DND-41 (cell line): Measurements from ENCODE around the gene CDC45.

Experiments
- CTCF ChIP-seq: IDR thresholded peaks from 2 replicates; pipeline ENCODE4 v1.5.1; 2012; ENCODE audit warnings: borderline replicate concordance, low read length, moderate library complexity, mild to moderate bottlenecking; ENCODE audit not compliant: poor library complexity, severe bottlenecking; ENCODE audit errors: extremely low read depth
- EZH2 ChIP-seq: IDR thresholded peaks from 3 replicates; pipeline ENCODE4 v1.6.1; 2012; ENCODE audit warnings: borderline replicate concordance, low read depth, mild to moderate bottlenecking, moderate library complexity, low read length, inconsistent platforms; ENCODE audit not compliant: severe bottlenecking

GRCh38 chr22:19568337-19569275 lies 88.9 kb downstream of the CDC45 start:
- TF ChIP-seq CTCF (no peak), EZH2 (no peak)
